Kidney (tissue), 14 donors: ENCODE measurements around the gene COQ3. TPM values are rescaled to one million over a fixed set of nuclear protein-coding genes. Genes with fewer than 3 reads are reported as not detected.

Experiments used
- DNase-seq, 5 donors: peaks; one replicate each; pipeline ENCODE4 v3.0.0-alpha.2; 2013 to 2020
- FAIRE-seq: peaks from 2 replicates; lab custom pipeline; 2012; peaks lifted over from hg19 to GRCh38; lab: Jason Lieb, UNC
- H3K27ac ChIP-seq, 2 donors: one replicate each; pipeline ENCODE4 v1.7.0; 2013; ENCODE audit warnings: low read depth in 2 of 2, low read length in 2 of 2, inconsistent platforms in 1 of 2
- H3K27me3 ChIP-seq: one replicate; pipeline ENCODE4 v1.7.1; 2013; ENCODE audit warnings: low read length, inconsistent platforms; ENCODE audit not compliant: control insufficient read depth, insufficient read depth
- H3K36me3 ChIP-seq, 3 donors: one replicate each; pipeline versions ENCODE4 v1.7.0 to v1.7.1; 2013; ENCODE audit warnings: low read length in 3 of 3, control low read depth in 1 of 3, inconsistent platforms in 1 of 3; ENCODE audit not compliant: insufficient read depth in 3 of 3, control insufficient read depth in 2 of 3
- H3K4me1 ChIP-seq, 3 donors: one replicate each; pipeline versions ENCODE4 v1.7.0 to v1.7.1; 2013; ENCODE audit warnings: low read length in 3 of 3, inconsistent platforms in 1 of 3, low read depth in 1 of 3; ENCODE audit not compliant: control insufficient read depth in 2 of 3, insufficient read depth in 2 of 3
- H3K4me3 ChIP-seq, 3 donors: one replicate each; pipeline versions ENCODE4 v1.7.0 to v1.8.1; 2013; ENCODE audit warnings: low read length in 3 of 3, control low read depth in 1 of 3, inconsistent platforms in 1 of 3
- H3K9ac ChIP-seq, 3 donors: one replicate each; pipeline versions ENCODE4 v1.7.0 to v1.7.1; 2013; ENCODE audit warnings: low read length in 3 of 3, control low read depth in 1 of 3, inconsistent platforms in 1 of 3
- H3K9me3 ChIP-seq, 3 donors: one replicate each; pipeline versions ENCODE4 v1.7.0 to v1.7.1; 2013; ENCODE audit warnings: low read length in 3 of 3, control low read depth in 1 of 3, inconsistent platforms in 1 of 3; ENCODE audit not compliant: control insufficient read depth in 2 of 3, insufficient read depth in 1 of 3
- CTCF ChIP-seq: IDR thresholded peaks from 3 replicates; pipeline ENCODE4 v1.5.1; 2012; ENCODE audit warnings: mild to moderate bottlenecking, moderate library complexity, borderline replicate concordance; ENCODE audit not compliant: insufficient read depth; ENCODE audit errors: extremely low read depth
- intact Hi-C: fragments of 100-400 bp; cut with DNase I; formaldehyde crosslinking; loops from one replicate; pipeline ENCODE4 v1.11.1; 2022
- polyA plus RNA-seq: library from polyadenylated mRNA; stranded (reverse); fragments of 350-450 nt; fragmentation: Illumina TruSeq; extraction: RNeasy Lipid Tissue Mini Kit (QIAGEN cat#74804); gene quantifications from one replicate; pipeline ENCODE4 v1.2.3, GENCODE V29; 2014; ENCODE audit warnings: low read depth, low replicate concordance; ENCODE audit not compliant: insufficient read depth
- total RNA-seq: library from RNA; stranded (reverse); fragmentation: NEBNext Ultra II Directional; extraction: Animal tissue kit (Norgen Biotek cat#: 25700); gene quantifications from one replicate; pipeline ENCODE4 v1.2.1, GENCODE V29; 2021
- donor health status: control.
- donor health status: control.
- donor health status: control.
- donor health status: control.
- donor health status: control.
- donor health status: DM: yes; HTN: yes; CAD: no.
- donor health status: Normal renal cell carcinoma (clear cell type).

The COQ3 gene
- total and polyA plus RNA-seq, 2 donors from 2014 or later, result 8.1 to 18.7 TPM

- Histone ChIP-seq H3K9me3 (no peaks in the 10 kb centered on the region), H3K36me3 (peaks cover 8 to 49% (median 37%) of the 10 kb centered on the region in 3 donors), H3K4me3 (no peak overlapping the region), H3K4me1 (no peaks in the 10 kb centered on the region), H3K9ac (no peak overlapping the region), H3K27me3 (no peaks in the 10 kb centered on the region), H3K27ac (no peak overlapping the region)
- DNase-seq, result no peak
- intact Hi-C loops, result no loop called here
- no peak for FAIRE-seq
- TF ChIP-seq CTCF, result no peak
Measured at GRCh38 chr6:99402448-99402847, 8.5 kb upstream of the COQ3 start.

GRCh38 chr6:99397287-99397686 lies 3.3 kb upstream of the COQ3 start:
- Histone ChIP-seq H3K27ac (no peak overlapping the region), H3K27me3 (no peaks in the 10 kb centered on the region), H3K9me3 (no peaks in the 10 kb centered on the region), H3K4me1 (no peaks in the 10 kb centered on the region), H3K4me3 (no peak overlapping the region), H3K36me3 (peaks cover 3 to 17% (median 12%) of the 10 kb centered on the region in 3 donors), H3K9ac (no peak overlapping the region)
- intact Hi-C loops, result no loop called here
- DNase-seq (no peak), FAIRE-seq (no peak)
- no peak for TF ChIP-seq CTCF

- DNase-seq (no peak), FAIRE-seq (no peak)
- Histone ChIP-seq H3K9me3 (no peaks in the 10 kb centered on the region), H3K27me3 (no peaks in the 10 kb centered on the region), H3K36me3 (peaks cover 0 to 2% (median 0%) of the 10 kb centered on the region in 3 donors), H3K4me3 (peak overlapping the region; percentile 61 to 85 (median 85)), H3K27ac (no peak overlapping the region), H3K9ac (peak overlapping the region; percentile 31 to 89 (median 80)), H3K4me1 (no peaks in the 10 kb centered on the region)
- no peak for TF ChIP-seq CTCF
- intact Hi-C loops, result no loop called here
Measured at GRCh38 chr6:99393366-99393697, 663 bp downstream of the COQ3 start.

GRCh38 chr6:99390896-99391295 lies 3.1 kb downstream of the COQ3 start:
- no peak for TF ChIP-seq CTCF
- intact Hi-C loops, result no loop called here
- no peaks in the 10 kb centered on the region for H3K27me3 ChIP-seq
- no peak for DNase-seq
- no peak overlapping the region for H3K9ac ChIP-seq
- no peaks in the 10 kb centered on the region for H3K4me1 ChIP-seq
- H3K36me3 ChIP-seq, result no peaks in the 10 kb centered on the region
- H3K4me3 ChIP-seq, result no peak overlapping the region
- no peak for FAIRE-seq
- H3K9me3 ChIP-seq, result no peaks in the 10 kb centered on the region
- H3K27ac ChIP-seq, result no peak overlapping the region
